Subcutaneous adipose tissue (tissue), 4 donors: Measurements from ENCODE around the gene ULK3. TPM values are rescaled to one million over a fixed set of nuclear protein-coding genes. Genes with fewer than 3 reads are reported as not detected.

Experiments
- CTCF ChIP-seq: fragments of 450-650 bp; IDR thresholded peaks from one replicate; pipeline ENCODE4 v1.5.1; 2016; ENCODE audit warnings: low read depth, mild to moderate bottlenecking, control low read depth, antibody characterized with exemption, moderate library complexity
- total RNA-seq, 4 donors: library from RNA; depleted of rRNA; stranded (reverse); fragments of >200 nt; gene quantifications; one replicate each; pipeline ENCODE4 v1.1.0, GENCODE V29; 2016

ULK3 gene
- total RNA-seq, 4 donors from 2014 or later: 23.8 to 29.8 (median 28.7) TPM

DNA sequence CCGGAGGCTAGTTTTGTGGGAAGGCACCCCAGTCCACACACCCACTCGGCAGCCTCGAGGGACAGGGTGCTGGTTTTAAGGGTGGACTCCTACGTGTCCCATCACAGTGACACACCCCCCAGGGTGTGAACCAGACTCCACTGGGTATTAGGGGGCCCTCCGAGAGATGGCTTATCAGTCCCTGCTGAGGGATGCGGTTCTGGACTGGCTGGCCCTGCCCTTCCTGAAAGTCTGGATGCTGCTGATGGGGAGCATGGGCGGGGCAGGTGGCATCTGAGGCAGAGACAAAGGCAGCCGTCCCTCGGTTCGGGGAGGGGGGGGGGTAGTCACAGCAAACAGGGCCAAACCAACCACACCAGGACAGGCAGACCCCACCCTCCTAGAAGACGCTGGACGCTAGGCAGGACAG, 939 bp upstream of the ULK3 start:
- TF ChIP-seq CTCF: no peak

- TF ChIP-seq CTCF: no peak
Measured at GRCh38 chr15:74843445-74843828, 481 bp upstream of the ULK3 start.

GRCh38 chr15:74841891-74842373, 1.0 kb downstream of the ULK3 start:
- TF ChIP-seq CTCF: no peak

DNA sequence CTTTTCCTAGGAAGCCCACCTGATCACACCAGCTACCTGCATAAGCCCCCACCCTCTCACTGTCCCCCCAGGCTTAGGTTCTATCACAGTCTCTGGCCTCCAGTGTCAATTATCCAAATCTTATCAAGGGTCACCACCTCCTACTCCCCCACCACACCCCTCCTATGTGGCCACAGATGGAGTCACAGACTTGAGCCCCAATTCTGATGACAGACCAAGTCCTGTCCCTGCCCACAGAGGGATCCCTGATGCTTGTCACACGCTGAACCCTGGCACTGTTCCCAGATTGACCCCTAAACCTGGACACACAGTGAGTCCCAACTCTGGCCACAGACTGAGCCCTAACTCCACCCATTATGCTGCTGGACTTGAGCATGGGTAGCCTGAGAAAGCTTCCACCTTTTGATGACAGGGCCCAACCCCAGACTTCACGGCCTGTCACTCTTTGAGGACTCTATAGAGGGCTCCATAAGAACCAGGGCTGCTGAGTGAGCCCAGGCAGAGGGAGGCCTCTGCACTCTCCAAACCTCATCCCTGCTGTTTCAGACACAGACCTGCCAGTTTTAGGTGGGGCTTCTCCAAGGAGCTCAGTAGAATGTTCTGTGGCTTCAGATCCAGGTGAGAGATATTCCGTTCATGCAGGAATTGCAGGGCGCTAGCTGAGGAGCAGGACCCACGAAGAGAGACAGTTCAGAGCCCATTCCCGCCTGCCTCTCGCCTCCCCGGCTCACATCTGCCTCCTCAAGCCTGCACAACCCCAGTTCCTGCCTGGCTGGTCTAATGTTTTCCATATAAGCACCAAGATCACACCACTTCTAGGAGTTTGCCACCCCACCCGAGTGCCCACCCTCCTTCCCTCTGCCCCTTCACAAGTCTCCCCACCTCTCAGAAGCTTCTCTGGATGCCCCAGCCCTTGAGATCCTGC, 1.8 kb downstream of the ULK3 start:
- TF ChIP-seq CTCF: no peak

- no peak for TF ChIP-seq CTCF
Measured at GRCh38 chr15:74839526-74840395, 3.2 kb downstream of the ULK3 start.

- no peak for TF ChIP-seq CTCF
Measured at GRCh38 chr15:74838746-74839525, 4.0 kb downstream of the ULK3 start.
